Measurements from ENCODE around the gene XCL2.
"Not testable (repeated sequence)": the region's sequence is repeated elsewhere in the genome, so short reads cannot be mapped to it uniquely, and the experiment has no call there.

GRCh38 chr1:168578531-168579185 is 34.9 kb upstream of the XCL2 start:
- TF ChIP-seq CTCF, EP300, POLR2A (IDR thresholded peaks at IDR 0.05): not testable (repeated sequence)
